MM.1S (cell line): Measurements from ENCODE around the gene DOCK10.

Experiments used
- DNase-seq: peaks from one replicate; pipeline ENCODE4 v3.0.0-alpha.2; 2015
- H2AFZ ChIP-seq: fragments of 300-600 bp; sonication (generic); 2 replicates; pipeline ENCODE4 v1.6.0; 2016; ENCODE audit warnings: antibody characterized with exemption, low read length
- H3F3A ChIP-seq: fragments of 300-600 bp; sonication (generic); 2 replicates; pipeline ENCODE4 v1.6.1; 2016; ENCODE audit warnings: mild to moderate bottlenecking, antibody characterized with exemption, low read length, moderate library complexity, mixed read lengths; ENCODE audit not compliant: insufficient read depth
- H3K27ac ChIP-seq: fragments of 300-600 bp; sonication (generic); 2 replicates; pipeline ENCODE4 v1.5.1; 2016; ENCODE audit warnings: mild to moderate bottlenecking, low read length
- H3K27me3 ChIP-seq: fragments of 300-600 bp; sonication (generic); replicated peaks from 2 replicates; pipeline ENCODE4 v1.6.0; 2016; ENCODE audit warnings: low read length; ENCODE audit not compliant: insufficient read depth
- H3K36me3 ChIP-seq: fragments of 300-600 bp; sonication (generic); replicated peaks from 2 replicates; pipeline ENCODE4 v1.6.1; 2016; ENCODE audit warnings: mild to moderate bottlenecking, low read length, mixed read lengths; ENCODE audit not compliant: insufficient read depth
- H3K4me1 ChIP-seq: fragments of 300-600 bp; sonication (generic); 2 replicates; pipeline ENCODE4 v1.6.1; 2016; ENCODE audit warnings: low read length, mixed read lengths
- H3K4me2 ChIP-seq: fragments of 300-600 bp; sonication (generic); 2 replicates; pipeline ENCODE4 v1.6.0; 2016; ENCODE audit warnings: low read depth, low read length
- H3K4me3 ChIP-seq: fragments of 300-600 bp; sonication (generic); 2 replicates; pipeline ENCODE4 v1.5.1; 2016; ENCODE audit warnings: low read length, mixed read lengths
- H3K79me2 ChIP-seq: fragments of 300-600 bp; sonication (generic); 2 replicates; pipeline ENCODE4 v1.6.1; 2016; ENCODE audit warnings: mixed run types, low read length, mixed read lengths
- H3K9ac ChIP-seq: fragments of 300-600 bp; sonication (generic); 2 replicates; pipeline ENCODE4 v1.6.1; 2016; ENCODE audit warnings: low read length, mixed read lengths
- H3K9me2 ChIP-seq: fragments of 300-600 bp; sonication (generic); replicated peaks from 2 replicates; pipeline ENCODE4 v1.6.1; 2016; ENCODE audit warnings: mild to moderate bottlenecking, low read length, mixed read lengths; ENCODE audit not compliant: insufficient read depth
- H3K9me3 ChIP-seq: fragments of 300-600 bp; sonication (generic); replicated peaks from 2 replicates; pipeline ENCODE4 v1.6.1; 2016; ENCODE audit warnings: mild to moderate bottlenecking, low read length, mixed read lengths; ENCODE audit not compliant: insufficient read depth
- H4K20me1 ChIP-seq: fragments of 300-600 bp; sonication (generic); 2 replicates; pipeline ENCODE4 v1.6.1; 2016; ENCODE audit warnings: mild to moderate bottlenecking, low read length, moderate library complexity, mixed read lengths; ENCODE audit not compliant: insufficient read depth
- CTCF ChIP-seq: fragments of 300-600 bp; sonication (generic); IDR thresholded peaks from 2 replicates; pipeline ENCODE4 v1.5.1; 2016; ENCODE audit warnings: antibody characterized with exemption, low read length, mixed read lengths
- EZH2 ChIP-seq: fragments of 300-600 bp; sonication (generic); optimal IDR thresholded peaks from 2 replicates; pipeline ENCODE3; 2017; ENCODE audit warnings: low read depth, mild to moderate bottlenecking, antibody characterized with exemption, low read length, mixed read lengths
- EZH2phosphoT487 ChIP-seq: fragments of 300-600 bp; sonication (generic); IDR thresholded peaks from 2 replicates; pipeline ENCODE4 v1.6.1; 2018; ENCODE audit warnings: antibody characterized with exemption, low read length

Gene DOCK10

GRCh38 chr2:224757934-224758548, 284.2 kb downstream of the DOCK10 start:
- no peaks in the 10 kb centered on the region for H3K27me3 ChIP-seq
- H3K9me3 ChIP-seq: no peaks in the 10 kb centered on the region
- H3K4me1 ChIP-seq: no peaks in the 10 kb centered on the region
- H3F3A ChIP-seq: no peaks in the 10 kb centered on the region
- no peak overlapping the region for H2AFZ ChIP-seq
- H3K79me2 ChIP-seq: no peaks in the 10 kb centered on the region
- TF ChIP-seq CTCF (no peak), EZH2phosphoT487 (no peak), EZH2 (no peak)
- no peak overlapping the region for H3K4me3 ChIP-seq
- H3K27ac ChIP-seq: no peak overlapping the region
- H3K9ac ChIP-seq: no peak overlapping the region
- no peaks in the 10 kb centered on the region; the same call in 1 of the 2 replicates for H3K36me3 ChIP-seq
- H3K9me2 ChIP-seq: no peaks in the 10 kb centered on the region
- no peak overlapping the region for H3K4me2 ChIP-seq
- DNase-seq: no peak
- H4K20me1 ChIP-seq: no peaks in the 10 kb centered on the region

DNA sequence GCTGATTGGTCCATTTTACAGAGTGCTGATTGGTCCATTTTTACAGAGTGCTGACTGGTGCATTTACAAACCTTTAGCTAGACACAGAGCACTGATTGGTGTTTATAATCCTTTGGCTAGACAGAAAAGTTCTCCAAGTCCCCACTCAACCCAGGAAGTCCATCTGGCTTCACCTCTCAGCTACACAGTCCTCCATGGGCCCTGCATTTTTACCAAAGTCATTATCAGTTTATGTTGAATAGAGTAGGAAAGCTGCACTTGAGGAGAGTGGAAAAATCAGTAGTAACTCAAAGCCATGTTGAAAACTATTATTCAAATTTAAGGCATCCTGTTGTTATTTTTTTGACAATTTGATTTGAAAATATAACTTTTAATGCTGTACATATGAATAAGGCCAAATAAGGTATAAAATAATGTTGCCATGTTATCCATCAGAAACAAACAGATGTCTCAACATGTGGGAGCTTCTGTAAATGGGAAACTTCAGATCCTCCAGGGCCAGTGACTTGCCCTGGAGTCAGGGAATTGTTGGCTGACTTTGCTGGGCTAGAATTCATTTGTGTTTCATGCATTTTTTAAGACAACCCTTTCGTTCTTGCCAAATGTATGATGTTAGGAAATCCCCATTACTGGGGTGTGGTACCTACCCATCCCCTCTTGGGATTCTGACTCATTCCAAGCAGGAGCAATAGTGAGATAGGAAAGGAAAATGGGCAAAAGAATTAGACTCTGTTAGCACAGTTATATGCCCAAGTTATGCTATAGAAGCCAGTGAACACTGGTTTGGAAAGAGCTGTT, 288.3 kb downstream of the DOCK10 start:
- Histone ChIP-seq H4K20me1 (no peaks in the 10 kb centered on the region), H3K27me3 (no peaks in the 10 kb centered on the region), H3K27ac (no peak overlapping the region), H3K4me2 (no peak overlapping the region), H3K36me3 (no peaks in the 10 kb centered on the region), H3K4me1 (no peaks in the 10 kb centered on the region), H2AFZ (no peak overlapping the region), H3K9ac (no peak overlapping the region), H3F3A (no peaks in the 10 kb centered on the region), H3K9me3 (no peaks in the 10 kb centered on the region), H3K79me2 (no peaks in the 10 kb centered on the region), H3K4me3 (no peak overlapping the region), H3K9me2 (no peaks in the 10 kb centered on the region)
- no peak for DNase-seq
- no peak for TF ChIP-seq CTCF
- TF ChIP-seq EZH2phosphoT487: no peak
- TF ChIP-seq EZH2: no peak

- Histone ChIP-seq H3K4me3 (no peak overlapping the region), H3K9ac (no peak overlapping the region), H4K20me1 (no peaks in the 10 kb centered on the region), H3K36me3 (no peaks in the 10 kb centered on the region), H3K4me1 (no peaks in the 10 kb centered on the region), H3K27ac (no peak overlapping the region), H3K79me2 (no peaks in the 10 kb centered on the region), H3K4me2 (no peak overlapping the region; the same call in 1 of the 2 replicates), H3F3A (no peaks in the 10 kb centered on the region), H3K9me2 (no peaks in the 10 kb centered on the region), H2AFZ (no peak overlapping the region), H3K9me3 (no peaks in the 10 kb centered on the region), H3K27me3 (no peaks in the 10 kb centered on the region)
- no peak for DNase-seq
- TF ChIP-seq EZH2: no peak
- TF ChIP-seq EZH2phosphoT487: no peak
- TF ChIP-seq CTCF: no peak
Observed at GRCh38 chr2:224751996-224752698, 290.1 kb downstream of the DOCK10 start.
